ENCODE data around the gene MTA3. TPM values are rescaled to one million over a fixed set of nuclear protein-coding genes. Genes with fewer than 3 reads are reported as not detected.

Gene MTA3
- total RNA-seq, result 23.5 TPM
- long read RNA-seq, transcript MTA3-204 (14 exons, 2,041 nt), result major isoform, 12 of 44 reads
- long read RNA-seq, transcript MTA3-205 (14 exons, 2,202 nt), result major isoform, 12 of 44 reads
- long read RNA-seq, partial matches to known transcripts, result 6 of 44 reads
- long read RNA-seq, other reads (novel, unspliced or antisense), result 13 of 44 reads

DNA sequence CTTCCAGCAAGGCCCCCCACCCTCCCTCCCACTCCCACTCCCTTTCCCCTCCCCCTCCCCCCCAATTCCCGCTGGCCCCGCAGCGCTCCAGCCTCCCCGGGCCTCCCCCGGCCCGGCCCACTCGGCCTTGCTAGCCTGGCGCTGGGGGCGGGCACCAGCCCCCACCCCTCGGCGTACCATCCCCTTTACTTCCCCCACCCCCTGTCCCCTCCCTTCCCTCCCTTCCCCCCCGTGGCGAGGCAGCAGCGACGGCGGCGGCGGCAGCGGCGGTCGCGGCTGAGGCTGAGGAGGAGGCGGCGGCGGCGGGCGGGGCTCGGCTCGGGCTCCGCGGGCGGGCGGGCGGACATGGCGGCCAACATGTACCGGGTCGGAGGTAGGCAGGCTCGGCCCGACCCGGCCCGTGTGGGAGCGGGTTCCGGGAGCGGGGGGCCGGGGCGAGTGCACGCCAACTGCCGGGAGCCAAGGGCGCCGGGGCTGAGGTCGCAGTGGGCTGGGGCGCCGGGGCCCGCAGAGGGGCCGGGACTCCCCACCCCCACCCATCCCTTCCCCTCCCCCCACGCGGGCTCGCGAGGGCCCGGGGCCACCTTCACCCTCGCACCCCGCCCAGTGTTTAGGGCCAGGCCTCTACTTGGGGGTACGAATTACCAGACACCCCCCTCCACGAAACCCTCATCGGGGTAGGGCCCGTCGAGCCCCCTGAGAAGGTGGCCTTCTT lies at the start of gene MTA3:
MTA3 (plus strand) TSS at position 232 of the 715 bp plus-strand sequence; CDS start at position 346, 114 bp downstream.
- DNase-seq, result peak; percentile 73
- Histone ChIP-seq H3K36me3 (peaks cover 3% of the 10 kb centered on the region), H3K4me1 (peaks cover 15% of the 10 kb centered on the region), H3K27ac (peak within 1 kb of the TSS; percentile 84), H3K4me3 (peak within 1 kb of the TSS; percentile 88), H3K9me3 (no peaks in the 10 kb centered on the region), H3K27me3 (ENCODE audit: low read depth) (no peaks in the 10 kb centered on the region)
- intact Hi-C loops (cut with DNase I), result no loop called here
- TF ChIP-seq, protein P1, sequence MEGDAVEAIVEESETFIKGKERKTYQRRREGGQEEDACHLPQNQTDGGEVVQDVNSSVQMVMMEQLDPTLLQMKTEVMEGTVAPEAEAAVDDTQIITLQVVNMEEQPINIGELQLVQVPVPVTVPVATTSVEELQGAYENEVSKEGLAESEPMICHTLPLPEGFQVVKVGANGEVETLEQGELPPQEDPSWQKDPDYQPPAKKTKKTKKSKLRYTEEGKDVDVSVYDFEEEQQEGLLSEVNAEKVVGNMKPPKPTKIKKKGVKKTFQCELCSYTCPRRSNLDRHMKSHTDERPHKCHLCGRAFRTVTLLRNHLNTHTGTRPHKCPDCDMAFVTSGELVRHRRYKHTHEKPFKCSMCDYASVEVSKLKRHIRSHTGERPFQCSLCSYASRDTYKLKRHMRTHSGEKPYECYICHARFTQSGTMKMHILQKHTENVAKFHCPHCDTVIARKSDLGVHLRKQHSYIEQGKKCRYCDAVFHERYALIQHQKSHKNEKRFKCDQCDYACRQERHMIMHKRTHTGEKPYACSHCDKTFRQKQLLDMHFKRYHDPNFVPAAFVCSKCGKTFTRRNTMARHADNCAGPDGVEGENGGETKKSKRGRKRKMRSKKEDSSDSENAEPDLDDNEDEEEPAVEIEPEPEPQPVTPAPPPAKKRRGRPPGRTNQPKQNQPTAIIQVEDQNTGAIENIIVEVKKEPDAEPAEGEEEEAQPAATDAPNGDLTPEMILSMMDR (IDR thresholded peaks at IDR 0.05), result no peak
- ATAC-seq, result peak; percentile 87 to 93

DNA sequence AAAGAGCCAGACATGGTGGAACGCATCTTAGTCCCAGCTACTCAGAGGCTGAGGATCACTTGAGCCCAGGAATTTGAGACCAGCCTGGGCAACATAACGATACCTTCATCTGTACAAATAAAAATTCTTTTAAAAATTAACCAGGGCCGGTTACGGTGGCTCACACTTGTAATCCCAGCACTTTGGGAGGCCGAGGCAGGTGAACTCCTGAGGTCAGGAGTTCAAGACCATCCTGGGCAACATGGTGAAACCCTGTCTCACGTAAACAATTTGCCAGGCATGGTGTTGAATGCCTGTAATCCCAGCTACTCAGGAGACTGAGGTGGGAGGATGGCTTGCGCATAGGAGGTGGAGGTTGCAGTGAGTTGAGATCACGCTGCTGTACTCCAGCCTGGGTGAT lies 48.8 kb upstream of the MTA3 start:
- no peak overlapping the region for H3K4me3 ChIP-seq
- H3K9me3 ChIP-seq, result no peaks in the 10 kb centered on the region
- ATAC-seq (no peak), DNase-seq (no peak)
- no peaks in the 10 kb centered on the region for H3K27me3 ChIP-seq (ENCODE audit: low read depth)
- no peak overlapping the region for H3K27ac ChIP-seq
- H3K4me1 ChIP-seq, result no peaks in the 10 kb centered on the region
- TF ChIP-seq, protein P1 (IDR thresholded peaks at IDR 0.05), result no peak
- no peaks in the 10 kb centered on the region for H3K36me3 ChIP-seq
- intact Hi-C loops (cut with DNase I), result no loop called here

DNA sequence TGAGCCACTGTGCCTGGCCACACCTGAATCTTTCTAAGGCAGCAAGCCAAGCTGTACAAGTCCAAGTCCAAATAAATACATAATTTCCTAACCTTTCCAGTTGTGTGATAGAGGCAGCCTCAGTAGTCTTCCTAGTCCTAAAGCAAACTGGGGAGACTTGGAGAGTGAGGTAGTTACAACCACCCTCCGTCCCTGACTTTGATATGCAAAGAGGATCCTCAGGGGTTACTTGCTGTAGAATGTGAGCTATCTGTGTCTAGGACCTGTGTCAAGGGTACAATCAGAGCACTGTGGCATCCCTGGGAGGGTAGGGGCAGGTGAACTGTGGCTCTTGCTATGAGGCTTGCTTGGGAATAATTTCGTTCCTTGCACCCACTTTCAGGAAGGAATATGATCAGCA lies 46.4 kb upstream of the MTA3 start:
- intact Hi-C loops (cut with DNase I), result no loop called here
- no peak for ATAC-seq
- TF ChIP-seq, protein P1 (IDR thresholded peaks at IDR 0.05), result no peak
- Histone ChIP-seq H3K9me3 (no peaks in the 10 kb centered on the region), H3K4me3 (no peak overlapping the region), H3K27ac (no peak overlapping the region), H3K36me3 (no peaks in the 10 kb centered on the region), H3K27me3 (ENCODE audit: low read depth) (no peaks in the 10 kb centered on the region), H3K4me1 (no peaks in the 10 kb centered on the region)
- no peak for DNase-seq

DNA sequence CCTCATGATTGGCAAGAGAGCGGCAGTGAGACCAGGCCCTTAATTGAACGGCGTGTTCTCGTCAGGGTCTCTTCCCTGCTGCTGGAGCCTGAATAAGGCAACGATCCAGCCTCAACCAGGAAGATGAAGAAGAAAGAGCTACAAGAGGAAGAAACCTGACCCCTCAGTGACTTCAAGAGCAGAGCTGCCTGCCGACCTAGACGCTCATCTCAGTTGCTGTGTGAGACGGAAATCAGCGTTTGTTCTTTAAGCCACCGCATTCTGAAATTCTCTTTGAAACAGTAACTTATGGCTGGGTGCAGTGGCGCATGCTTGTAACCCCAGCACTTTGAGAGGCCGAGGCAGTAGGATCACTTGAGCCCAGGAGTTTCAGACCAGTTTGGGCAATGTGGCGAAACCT lies 45.1 kb upstream of the MTA3 start:
- no peaks in the 10 kb centered on the region for H3K9me3 ChIP-seq
- no peak overlapping the region for H3K4me3 ChIP-seq
- H3K27me3 ChIP-seq (ENCODE audit: low read depth), result no peaks in the 10 kb centered on the region
- no peak for DNase-seq
- no peak overlapping the region for H3K27ac ChIP-seq
- TF ChIP-seq, protein P1 (IDR thresholded peaks at IDR 0.05), result no peak
- intact Hi-C loops (cut with DNase I), result no loop called here
- no peaks in the 10 kb centered on the region for H3K4me1 ChIP-seq
- ATAC-seq, result no peak
- no peaks in the 10 kb centered on the region for H3K36me3 ChIP-seq

DNA sequence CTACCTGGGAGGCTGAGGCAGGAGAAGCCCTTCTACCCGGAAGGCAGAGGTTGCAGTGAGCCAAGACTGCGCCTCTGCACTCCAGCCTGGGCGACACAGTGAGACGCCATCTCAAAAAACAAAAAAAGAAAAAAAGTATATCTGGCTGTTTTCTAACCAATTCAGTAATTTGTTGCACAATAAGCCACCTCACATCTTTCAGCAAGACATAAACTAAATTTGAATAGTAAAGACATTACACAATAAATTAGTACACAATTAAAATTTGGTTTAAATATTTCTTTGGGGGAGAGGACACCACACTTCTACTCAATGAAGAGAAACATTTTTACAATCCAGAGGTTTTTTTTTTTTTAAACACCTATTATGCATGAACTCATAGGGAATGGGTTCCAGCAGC lies 36.0 kb upstream of the MTA3 start:
- no peak overlapping the region for H3K27ac ChIP-seq

More for the DNA sequence above, 36.0 kb upstream of the MTA3 start:
- DNase-seq (no peak), ATAC-seq (no peak)
- Histone ChIP-seq H3K9me3 (no peaks in the 10 kb centered on the region), H3K4me1 (no peaks in the 10 kb centered on the region), H3K27me3 (ENCODE audit: low read depth) (no peaks in the 10 kb centered on the region), H3K4me3 (no peak overlapping the region), H3K36me3 (no peaks in the 10 kb centered on the region)
- intact Hi-C loops (cut with DNase I), result no loop called here
- TF ChIP-seq, protein P1 (IDR thresholded peaks at IDR 0.05), result no peak

Measured in lower lobe of right lung (tissue), 2 donors.